NCI-H82 (cell line): ENCODE data around the gene INSYN2B.
A peak's percentile ranks its signal among the peaks of the same experiment; 100 is the strongest.
"Not testable (repeated sequence)": the region's sequence is repeated elsewhere in the genome, so short reads cannot be mapped to it uniquely, and the experiment has no call there.

Experiments
- DNase-seq: peaks from one replicate; lab custom pipeline; 2025; lab: John Stamatoyannopoulos, UW

INSYN2B gene

DNA sequence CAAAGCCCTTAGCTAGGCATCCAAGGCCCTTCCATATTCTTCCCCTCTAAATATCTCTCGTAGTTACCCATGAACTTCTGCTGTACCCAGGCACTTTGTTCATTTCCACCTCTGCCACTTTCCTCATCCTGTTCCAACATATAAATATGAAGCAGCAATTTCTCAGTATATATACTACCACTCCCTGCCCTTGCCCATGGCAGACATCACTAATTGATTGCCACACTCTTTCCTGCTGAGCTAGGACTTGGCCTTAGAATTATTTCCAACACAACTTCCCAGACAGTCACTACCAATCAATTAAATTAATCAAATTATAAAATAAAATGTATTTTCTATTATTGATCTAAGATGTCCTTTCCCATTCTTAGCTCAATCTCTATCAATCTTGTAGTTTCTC is 8.5 kb downstream of the INSYN2B start:
- no peak for DNase-seq

DNA sequence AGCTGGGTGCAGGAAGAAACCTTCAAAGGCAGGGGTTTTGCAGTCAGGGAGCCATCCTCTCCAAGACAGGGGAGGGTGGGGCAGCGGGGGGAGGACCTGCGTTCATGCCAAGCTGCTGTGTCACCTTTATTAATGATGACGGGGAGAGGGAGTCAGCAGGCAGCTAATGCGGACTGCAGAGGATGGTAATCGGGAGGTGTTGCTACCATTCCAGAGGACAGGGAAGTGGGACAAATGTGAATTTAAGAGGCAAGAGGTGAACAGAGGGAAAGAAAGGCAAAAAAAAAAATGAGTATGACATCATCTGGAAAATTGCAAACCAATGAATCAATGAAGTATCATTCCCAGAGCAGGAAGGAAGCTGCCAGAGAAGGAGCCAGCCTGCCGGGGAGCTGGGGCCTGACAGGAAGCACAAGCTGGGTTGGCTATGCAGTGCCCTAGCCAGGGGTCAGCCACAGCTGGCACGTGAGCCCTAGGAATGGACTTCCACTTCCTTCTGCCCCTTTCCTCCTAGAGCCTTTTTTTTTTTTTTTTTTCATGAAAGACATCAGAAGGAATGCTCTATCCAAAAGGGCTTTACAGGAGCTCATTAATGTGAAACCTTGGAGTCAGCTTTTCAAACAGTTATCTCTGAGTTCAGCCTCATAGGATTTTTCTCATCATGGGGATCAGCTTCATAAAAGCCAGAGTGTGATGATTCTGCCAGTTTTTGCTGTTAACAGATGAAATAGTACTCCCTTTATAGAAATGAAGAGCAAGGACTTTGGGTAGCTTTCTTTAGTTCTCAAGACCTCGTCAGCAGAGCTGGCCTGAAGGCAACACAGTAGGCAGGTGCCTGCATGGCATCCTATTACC is 9.2 kb downstream of the INSYN2B start:
- no peak for DNase-seq

DNA sequence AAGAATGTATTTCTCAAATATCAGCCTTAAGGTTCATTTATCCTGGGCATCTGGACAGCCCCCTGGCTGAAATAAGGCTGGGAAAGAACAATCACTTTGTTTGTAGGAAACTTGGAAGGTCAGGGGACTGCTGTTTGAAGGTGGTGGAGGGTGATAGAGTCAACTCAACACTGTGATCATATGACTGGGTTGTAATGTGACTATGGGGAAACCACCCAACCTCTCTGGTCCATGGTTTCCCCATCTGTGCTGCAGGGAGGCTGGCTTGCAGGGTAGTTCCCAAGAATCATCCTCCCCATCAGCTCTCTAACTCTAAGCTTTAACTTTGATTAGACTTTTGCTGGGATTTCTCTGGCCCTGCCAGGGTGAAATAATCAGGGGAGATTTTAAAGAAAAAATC is 10.0 kb downstream of the INSYN2B start:
- DNase-seq, result no peak

DNA sequence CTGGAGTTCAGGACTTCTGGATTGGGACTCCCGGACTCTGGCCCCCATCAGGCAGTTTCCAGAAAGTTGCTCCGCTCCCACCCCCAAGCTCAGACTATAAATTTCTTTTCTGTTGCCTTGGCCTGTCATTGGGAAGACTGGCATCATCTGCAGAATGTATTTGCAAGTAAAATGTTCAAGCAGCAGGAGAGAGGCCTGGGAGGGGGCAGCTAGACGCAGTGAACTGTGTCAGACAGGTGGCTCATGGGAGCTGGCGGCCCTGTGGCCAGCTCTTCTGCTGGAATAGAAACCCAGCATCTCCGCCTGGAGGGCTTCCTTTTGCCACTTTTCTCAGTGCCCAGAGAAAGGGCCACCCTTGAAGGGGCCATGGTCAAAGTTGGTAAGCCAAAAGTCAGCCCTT is 16.0 kb downstream of the INSYN2B start:
- no peak for DNase-seq

DNA sequence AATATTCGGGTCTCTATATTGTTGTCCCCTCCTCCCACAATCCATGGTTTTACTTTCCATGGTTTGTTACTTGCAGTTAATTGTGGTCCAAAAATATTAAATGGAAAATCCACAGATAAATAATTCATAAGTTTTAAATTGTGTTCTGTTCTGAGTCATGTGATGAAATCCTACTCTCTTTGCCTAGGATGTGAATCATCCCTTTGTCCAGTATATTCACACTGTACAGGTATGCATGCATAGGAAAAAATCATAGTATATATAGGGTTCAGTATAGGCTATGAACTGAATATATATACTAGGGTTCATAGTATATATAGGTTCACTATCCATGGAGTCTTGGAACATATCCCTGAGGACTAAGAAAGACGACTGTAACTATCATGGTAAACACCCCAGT is 19.6 kb downstream of the INSYN2B start:
- no peak for DNase-seq

DNA sequence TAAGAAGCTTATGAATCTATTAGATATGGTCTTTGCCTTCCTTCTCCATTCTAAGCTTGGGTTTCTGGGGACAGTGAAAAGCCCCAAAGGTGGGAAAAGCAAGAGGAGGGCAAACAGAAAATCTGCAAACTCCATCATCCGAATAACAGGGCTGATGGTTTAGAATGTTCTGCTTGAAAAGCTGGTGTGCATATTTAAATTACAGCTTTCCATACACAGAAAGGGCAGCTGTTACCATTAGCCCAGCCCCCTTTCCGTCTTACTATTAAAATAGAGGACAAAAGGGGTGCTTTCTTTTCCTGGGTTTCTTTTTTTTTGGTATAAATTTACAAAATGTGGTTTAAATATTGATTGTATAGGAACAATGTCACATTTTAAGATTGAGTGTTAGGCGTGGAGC is 22.0 kb downstream of the INSYN2B start:
- no peak for DNase-seq

DNA sequence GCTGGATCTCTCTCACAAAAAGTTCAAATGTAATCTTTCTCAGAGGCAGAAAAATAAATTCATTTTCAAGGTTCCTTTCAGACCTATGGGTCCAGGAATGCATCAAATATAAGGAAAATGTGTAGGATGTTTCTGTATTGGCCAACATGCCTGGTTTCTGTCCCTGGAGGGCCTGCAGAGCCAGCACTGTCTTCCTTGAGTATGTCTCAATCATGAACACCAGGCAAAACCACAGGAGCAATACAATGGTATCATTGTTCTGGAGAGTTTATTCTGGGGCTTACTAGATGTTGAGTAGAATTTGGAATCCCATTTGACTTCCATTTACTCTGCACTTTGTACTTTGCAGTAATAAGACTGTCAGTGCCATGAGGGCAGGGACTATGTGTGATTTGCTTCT is 23.5 kb downstream of the INSYN2B start:
- no peak for DNase-seq

DNA sequence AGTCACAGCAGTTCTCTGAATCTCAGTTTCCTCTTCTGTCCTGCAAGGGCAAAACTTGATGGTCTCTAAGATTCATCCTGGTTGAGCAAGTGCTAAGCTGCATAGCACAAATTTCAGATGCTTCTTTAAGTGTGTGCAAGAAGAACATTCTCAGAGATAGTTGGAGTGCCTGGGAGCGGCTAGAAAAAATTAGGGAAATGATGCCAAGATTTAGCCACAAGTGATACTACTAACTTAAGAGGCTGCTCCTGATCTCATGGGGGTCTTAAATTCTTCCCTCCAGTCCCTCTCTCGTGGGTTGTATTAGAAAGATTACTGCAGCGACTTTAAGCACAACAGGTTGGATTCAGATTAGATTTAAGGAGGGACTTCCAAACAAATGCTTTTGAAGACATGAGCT is 24.2 kb downstream of the INSYN2B start:
- DNase-seq, result no peak

DNA sequence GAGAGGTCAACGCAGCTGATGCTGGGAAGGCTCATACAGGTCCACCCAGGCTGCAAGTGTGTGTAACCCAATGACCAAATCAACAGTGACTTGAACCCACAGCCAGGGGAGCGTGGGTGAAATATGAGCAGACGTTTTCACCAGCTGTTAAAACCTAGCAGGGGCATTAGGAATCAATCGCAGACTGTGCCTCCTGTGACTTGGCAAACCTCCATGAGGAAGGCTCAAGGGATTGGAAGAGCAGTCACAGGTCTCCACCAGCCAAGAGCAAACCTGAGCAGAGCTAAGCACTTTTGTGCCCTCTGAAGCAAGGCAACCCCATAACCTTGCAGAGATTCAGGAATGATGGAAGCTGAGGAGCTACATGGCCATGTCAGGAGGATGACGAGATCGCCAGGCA is 25.5 kb downstream of the INSYN2B start:
- DNase-seq, result peak; percentile 54

DNA sequence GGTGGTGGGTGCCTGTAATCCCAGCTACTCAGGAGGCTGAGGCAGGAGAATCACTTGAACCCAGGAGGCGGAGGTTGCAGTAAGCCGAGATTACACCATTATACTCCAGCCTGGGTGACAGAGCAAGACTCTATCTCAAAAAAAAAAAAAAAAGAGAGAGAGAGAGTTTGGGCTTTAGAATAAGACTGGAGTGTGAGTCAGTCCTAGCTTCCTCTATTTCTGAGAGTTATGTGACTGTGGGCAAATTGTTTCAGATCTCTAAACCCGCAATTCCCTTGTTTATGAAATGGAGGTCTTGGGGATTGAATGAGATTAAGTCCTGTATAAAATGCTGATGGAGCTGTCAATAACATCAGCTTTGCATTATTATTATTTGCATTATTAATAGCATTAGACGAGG is 27.1 kb downstream of the INSYN2B start:
- not testable (repeated sequence) for DNase-seq

DNA sequence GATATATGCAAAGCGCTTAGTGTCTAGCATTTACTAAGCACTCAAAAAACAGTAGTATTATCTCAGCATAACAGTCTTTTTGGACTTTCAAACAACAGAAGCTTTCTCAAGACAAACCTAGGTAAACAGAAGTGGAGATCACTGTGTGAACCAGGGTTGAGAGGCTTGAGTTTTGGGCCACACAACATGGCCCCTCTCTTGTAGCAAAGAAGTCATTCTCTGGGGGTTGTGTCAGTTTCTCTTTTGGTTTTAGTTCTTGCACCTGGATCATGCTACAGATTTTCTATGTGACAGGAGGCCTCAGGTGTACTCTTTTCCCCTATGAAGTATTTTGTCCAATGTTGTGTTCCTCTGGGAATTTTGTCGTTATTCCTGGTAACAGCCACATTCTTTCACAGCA is 30.0 kb downstream of the INSYN2B start:
- DNase-seq, result no peak

DNA sequence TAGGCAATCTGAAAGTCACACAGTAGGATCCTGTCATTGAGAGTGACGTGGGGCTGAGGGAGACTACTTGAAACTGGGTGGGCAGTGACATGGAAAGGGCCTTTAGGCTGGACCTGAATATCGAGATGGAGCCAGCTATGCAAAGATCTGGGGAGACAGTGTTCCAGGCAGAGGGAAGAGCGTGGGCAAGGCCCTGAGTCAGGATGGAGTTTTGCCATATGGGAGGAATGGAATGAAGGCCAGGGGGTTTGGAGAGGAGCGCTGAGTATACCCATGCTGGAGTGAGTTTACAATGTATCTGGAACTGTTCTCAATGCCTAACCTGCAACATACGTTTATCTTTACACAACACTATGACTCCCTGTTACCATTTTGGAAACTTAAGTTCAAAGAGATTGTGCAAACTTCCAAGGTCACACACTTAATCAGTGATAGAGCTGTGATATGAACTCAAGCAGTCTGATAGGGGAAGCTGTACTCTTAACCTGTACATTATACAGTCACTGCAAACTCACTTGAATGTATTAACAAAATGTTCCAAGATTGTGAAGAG is 33.5 kb downstream of the INSYN2B start:
- DNase-seq, result no peak

DNA sequence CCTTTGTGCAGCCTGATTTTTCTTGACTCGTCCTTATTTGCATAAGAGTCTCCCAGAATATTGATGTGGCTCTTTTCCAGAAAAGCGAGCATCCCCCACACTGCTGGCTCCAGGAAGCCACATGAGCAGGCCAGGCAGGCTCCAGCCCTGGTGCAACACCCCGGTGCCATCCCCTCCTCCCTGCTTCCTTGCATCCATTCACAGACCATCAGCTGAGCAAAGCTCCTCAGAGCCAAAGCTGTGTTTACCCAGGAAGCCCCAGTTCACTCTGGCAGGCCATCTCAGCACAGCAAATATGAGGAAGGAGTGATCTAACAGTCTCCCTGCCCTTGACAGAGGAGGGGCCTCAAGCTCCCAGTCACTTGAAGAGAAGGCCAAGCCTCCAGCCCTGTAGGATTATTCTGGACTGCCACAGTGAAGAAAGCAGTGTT is 34.4 kb downstream of the INSYN2B start:
- DNase-seq, result no peak

DNA sequence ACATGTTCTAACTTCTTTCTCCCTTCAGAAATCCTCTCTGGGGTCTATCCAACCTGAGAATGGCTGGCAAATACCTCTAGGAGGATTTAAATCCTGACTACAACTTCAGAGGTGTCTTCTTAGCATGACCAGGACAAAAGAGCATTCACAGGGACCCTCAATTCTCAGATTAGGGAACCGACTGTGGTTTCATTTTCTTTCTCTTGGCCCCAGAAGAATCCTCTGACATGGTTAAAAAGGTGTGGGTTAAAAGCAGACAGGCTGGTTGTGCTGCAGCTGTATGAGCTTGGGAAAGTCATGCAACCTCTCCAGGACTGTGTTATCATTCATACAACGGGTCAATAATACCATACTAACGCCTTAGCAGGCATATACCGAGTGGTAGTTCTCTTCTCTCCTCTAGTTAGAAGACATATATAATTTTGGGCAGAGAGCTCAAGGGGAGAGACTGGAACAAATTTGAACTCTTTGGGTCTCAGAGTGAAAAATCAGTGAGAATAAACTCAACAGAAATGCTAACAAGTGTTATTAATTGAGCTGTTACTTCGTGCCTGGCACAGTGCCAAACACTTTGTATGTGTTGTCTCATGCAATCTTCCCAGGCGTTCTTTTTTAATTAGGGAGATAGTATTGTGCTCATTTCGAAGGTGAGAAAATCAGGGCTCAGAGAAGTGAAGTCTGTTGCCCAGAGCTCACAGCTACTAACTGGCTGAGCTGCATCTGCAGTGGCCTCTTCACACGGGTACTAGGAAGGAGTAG is 35.2 kb downstream of the INSYN2B start:
- no peak for DNase-seq

DNA sequence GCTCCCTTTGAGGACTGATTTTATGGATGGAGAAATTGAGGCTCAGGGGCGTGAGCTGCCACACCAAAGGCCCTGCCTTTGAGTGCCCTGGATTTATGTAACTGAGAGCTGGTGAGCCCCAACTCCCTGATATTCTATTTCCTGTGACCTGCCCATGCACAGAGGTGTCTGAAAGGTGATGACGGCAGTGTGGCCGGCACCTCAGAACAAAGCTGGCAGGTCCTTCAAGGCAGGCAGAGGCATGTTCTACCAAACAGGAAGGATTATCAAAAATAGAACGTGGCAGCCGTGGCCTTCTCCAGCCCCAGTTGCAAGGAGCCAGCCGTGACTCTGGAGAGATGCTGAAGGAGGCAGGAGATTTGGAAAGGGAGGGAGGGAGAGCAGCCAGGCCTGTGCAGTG is 36.2 kb downstream of the INSYN2B start:
- no peak for DNase-seq

DNA sequence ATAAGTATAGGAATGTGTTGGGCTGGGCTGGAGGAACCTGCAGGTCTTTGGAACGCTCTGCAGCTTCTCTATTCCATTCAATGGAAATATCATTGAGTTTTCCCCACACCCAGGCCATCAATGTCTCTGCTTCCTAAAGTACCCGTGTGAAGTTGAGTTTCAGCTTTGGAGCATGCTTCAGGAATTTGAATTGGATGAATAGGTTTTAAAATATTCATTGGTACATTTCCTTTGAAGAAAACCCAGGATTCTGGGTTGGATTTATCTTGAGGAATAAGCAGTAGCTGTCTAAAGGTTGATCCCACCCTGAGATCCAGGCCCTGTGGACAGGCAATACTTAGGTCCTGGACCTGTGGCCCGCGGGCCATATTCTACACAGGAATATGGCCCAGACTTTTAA is 37.3 kb downstream of the INSYN2B start:
- DNase-seq, result no peak

DNA sequence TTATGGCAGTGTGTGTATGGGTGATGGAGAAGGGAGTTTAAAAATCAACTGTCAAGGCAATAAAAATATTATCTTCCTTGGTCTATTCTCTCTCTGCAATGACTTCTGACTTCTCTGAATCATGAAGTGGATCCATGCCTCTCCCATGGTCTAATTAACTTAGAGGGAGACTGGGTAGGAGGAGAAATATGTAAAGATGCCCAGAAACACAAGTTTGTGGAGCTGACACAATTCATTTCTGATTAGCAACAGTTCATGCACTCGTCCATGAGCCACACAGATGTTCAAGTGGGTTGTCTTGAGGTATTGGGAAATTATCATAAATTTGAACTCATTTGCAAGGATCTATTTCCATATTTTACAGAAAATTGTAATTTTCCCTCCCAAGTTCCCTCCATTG is 38.1 kb downstream of the INSYN2B start:
- no peak for DNase-seq

DNA sequence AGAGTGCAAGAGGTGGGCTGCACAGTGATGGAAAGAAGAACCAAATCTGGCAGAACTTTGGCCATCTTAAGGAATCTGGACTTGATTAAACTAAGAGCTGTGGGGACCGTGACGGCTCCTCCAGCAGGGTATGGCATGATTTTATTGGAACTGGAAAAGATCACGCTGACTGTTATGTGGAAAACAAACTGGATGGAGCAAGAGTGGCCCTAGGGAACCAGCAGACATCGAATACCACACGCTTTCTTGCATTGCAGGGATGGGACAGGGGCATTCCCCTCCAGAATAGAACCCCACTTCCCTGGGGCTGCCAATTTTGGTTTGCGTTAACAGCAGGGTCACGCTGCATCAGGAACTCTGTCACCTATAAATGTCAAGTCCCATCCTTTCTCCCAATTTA is 38.8 kb downstream of the INSYN2B start:
- DNase-seq, result no peak

DNA sequence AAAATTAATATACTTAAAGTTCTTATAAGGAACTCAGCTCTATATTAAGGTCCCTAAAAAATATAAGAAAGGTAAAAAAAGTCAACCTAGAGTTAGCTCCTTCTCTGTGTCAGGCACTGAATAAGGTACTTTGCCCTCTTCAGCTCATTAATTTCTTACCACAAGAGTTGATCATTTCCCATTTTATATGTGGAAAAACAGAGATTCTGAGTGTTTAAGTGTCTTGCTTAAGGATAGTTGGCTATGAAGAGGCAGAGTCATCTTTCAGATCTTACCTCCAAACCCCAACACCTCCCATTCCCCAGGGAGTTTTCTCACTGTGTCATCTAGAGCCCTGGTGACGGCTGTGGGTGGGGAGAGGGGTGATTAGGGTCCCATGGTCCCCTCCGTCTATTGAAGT is 40.6 kb downstream of the INSYN2B start:
- DNase-seq, result no peak

DNA sequence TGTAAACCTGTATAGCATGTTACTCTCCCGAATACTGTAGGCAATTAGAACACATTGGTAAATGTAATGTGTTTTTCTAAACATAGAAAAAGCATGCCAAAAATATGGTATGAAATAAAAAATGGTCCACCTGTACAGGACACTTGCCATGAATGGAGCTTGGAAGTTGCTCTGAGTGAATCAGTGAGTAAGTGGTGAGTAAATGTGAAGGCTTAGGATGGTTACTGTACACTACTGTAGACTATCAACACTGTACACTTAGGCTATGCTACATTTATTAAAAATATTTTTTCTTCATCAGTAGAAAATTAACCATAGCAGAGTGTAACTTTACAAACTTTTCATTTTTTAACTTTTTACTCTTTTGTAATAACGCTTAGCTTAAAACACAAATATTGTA is 41.9 kb downstream of the INSYN2B start:
- no peak for DNase-seq

DNA sequence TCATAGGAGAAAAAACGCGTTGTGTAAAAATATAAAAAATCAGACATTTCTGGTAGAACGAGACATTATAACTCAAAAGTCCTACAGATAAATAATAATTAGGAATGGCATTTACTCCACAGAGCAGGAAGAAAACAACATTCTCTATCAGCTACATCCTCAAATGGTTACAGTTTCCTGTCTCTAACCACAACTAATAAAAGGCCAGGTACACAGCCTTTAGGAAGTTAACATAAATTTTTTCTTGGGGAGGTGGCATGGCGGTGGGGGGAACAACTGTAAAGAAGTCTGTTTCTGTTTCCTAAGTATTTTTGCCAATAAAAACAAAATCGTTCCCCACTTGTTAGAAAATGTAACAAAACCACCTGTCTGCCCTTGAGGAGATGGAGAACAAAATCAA is 44.5 kb downstream of the INSYN2B start:
- no peak for DNase-seq

DNA sequence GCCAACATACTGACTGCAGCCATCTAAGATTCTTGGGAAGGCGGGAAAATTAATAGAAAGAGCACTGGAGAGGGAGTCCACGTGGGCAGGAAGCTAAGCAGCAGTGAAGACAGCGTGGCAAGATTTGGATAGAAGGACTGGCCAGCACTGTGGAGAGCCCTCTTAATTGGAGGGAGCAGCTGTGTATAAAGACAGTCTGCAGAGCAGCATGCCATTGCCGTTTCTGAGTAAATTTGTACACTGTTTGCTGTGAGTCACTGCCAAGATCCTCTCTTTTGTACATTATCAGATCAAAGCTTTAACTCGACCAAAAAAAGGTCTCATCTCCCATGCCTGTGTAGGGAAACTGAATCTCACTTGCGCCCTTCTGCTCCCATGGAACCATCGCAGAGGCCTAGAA is 45.3 kb downstream of the INSYN2B start:
- no peak for DNase-seq

DNA sequence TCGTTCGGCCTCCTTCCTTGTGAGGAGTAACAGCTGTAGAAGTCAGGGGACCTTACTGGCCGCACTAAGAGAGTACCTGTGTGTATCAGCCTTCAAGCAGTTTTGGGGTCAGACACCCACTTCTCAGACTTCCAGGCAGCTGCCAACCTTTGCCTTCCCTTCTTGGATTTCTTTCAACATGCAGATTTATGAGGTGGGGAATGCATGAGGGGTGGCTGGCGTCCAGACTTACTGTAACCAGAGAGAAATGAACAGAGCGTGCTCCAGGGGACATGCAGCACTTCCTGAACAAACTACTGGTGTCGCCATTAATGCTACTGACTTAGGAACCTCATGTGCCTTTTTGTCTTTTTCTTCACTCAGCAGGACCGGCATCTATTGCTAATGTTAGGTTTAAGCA is 46.7 kb downstream of the INSYN2B start:
- no peak for DNase-seq
